ENCODE results near the gene TRPM2. TPM values are rescaled to one million over a fixed set of nuclear protein-coding genes. Genes with fewer than 3 reads are reported as not detected.

TRPM2 gene
- total and polyA plus RNA-seq, 9 donors, result 0.89 to 1.9 (median 1.5) TPM

DNA sequence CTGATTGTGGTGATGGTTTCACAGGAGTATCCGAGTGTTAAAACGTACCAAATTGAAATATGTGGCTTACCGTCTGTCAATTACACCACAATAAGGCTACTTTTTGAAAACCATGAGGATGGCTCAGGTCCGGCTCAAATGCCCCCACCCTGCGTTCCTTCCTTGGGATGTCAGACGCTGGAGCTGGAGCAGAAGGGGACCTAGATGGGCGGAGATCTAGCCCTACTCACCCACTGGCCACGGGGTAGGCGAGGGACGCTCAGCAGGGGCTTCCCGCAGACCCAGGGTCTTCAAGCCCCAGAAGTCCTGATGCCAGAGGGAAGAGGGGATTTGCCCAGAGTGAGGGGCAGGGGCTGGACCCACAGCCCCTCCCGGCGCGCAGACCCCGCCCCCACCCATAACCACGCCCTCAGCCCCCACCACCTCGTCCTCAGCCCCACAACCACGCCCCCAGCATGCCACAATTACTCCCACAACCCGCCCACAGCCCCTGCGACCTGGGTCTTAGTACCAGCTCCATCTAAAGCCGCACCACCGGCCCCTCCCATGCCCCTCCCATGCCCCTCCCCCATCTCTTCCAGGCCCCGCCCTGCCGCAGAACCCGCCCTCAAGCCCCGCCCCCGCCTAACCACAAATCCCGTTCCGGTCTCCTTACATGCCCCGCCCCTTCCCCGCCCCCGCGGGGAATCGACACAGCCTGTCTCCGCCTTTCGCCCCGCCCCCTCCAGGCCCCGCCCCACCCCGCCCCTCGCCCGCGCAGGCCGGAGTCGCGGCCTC lies 101.5 kb downstream of the TRPM2 start, which contains the start of gene LRRC3:
Gene LRRC3 (plus strand): TSS at position 764 of the 777 bp plus-strand sequence. CDS start 1,135 bp downstream, outside the sequence.
- H3K36me3 ChIP-seq (ENCODE audit: control insufficient read depth, insufficient read depth, low read length), result peaks cover 4% of the 10 kb centered on the region
- H3K4me3 ChIP-seq (ENCODE audit: low read length), result peak within 1 kb of the TSS; percentile 48
- H3K9me3 ChIP-seq (replicated peaks; ENCODE audit: control insufficient read depth, low read depth, low read length), result peaks cover 6% of the 10 kb centered on the region
- H3K27ac ChIP-seq (ENCODE audit: low read length), result no peak within 1 kb of the TSS
- H3K27me3 ChIP-seq (ENCODE audit: control insufficient read depth, insufficient read depth, low read length), result peaks cover 23% of the 10 kb centered on the region
- peaks cover 7% of the 10 kb centered on the region for H3K4me1 ChIP-seq (ENCODE audit: control insufficient read depth, insufficient read depth, low read length)
- peak; percentile 83 for DNase-seq
- 3% methylated on average over 20 of the region's 45 CpGs for WGBS (ENCODE audit: insufficient coverage)

DNA sequence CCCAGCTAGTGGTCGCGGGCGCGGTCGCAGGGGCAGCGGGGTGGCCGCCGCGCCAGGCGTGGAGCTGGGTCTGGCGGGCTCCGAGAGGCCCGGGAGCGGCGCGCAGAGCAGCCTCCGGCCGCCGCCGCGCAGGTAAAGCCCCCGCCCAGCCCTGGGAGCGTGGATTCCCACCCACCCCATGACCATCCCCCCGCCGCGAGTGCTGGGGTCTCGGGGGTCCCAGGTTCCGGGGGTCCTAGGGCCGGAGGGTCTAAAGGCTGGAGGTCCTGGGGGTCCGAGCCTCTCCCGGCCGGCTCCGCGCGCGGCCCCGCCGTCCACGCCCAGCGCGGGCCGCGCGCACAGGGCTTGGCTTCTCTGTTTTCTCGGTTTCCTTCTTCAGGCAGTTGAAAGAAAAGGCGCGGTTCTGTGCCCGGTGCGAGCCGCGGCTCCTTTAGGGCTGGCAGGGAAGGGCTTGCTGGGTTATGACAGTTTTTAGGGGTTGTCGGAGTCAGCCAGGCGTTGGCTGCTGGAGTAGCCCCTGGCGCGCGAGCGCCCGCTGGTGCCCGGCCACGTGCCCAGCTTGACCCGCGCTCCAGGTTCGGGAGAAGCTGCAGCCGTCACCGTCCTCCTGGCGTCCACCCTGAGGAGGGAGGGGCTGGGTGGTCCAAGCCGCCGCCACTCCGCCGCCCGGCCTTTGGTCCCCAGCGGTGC lies 102.2 kb downstream of the TRPM2 start:
- no peak overlapping the region for H3K27ac ChIP-seq (ENCODE audit: low read length)
- H3K4me1 ChIP-seq (ENCODE audit: control insufficient read depth, insufficient read depth, low read length), result peaks cover 9% of the 10 kb centered on the region
- peaks cover 6% of the 10 kb centered on the region for H3K9me3 ChIP-seq (replicated peaks; ENCODE audit: control insufficient read depth, low read depth, low read length)
- peak overlapping the region; percentile 48 for H3K4me3 ChIP-seq (ENCODE audit: low read length)
- peaks cover 19% of the 10 kb centered on the region for H3K27me3 ChIP-seq (ENCODE audit: control insufficient read depth, insufficient read depth, low read length)
- peak; percentile 36 for DNase-seq
- under 1% methylated on average over 68 of the region's 72 CpGs for WGBS (ENCODE audit: insufficient coverage)
- peaks cover 4% of the 10 kb centered on the region for H3K36me3 ChIP-seq (ENCODE audit: control insufficient read depth, insufficient read depth, low read length)

GRCh38 chr21:44456214-44456914 lies 102.9 kb downstream of the TRPM2 start:
- no peak for DNase-seq
- H3K27ac ChIP-seq (ENCODE audit: low read length), result no peak overlapping the region
- H3K27me3 ChIP-seq (ENCODE audit: control insufficient read depth, insufficient read depth, low read length), result peaks cover 14% of the 10 kb centered on the region
- H3K9me3 ChIP-seq (replicated peaks; ENCODE audit: control insufficient read depth, low read depth, low read length), result peaks cover 6% of the 10 kb centered on the region
- peaks cover 16% of the 10 kb centered on the region for H3K4me1 ChIP-seq (ENCODE audit: control insufficient read depth, insufficient read depth, low read length)
- WGBS (ENCODE audit: insufficient coverage), result 76% methylated on average over 30 of the region's 35 CpGs
- H3K4me3 ChIP-seq (ENCODE audit: low read length), result peak overlapping the region; percentile 48
- peaks cover 4% of the 10 kb centered on the region for H3K36me3 ChIP-seq (ENCODE audit: control insufficient read depth, insufficient read depth, low read length)

DNA sequence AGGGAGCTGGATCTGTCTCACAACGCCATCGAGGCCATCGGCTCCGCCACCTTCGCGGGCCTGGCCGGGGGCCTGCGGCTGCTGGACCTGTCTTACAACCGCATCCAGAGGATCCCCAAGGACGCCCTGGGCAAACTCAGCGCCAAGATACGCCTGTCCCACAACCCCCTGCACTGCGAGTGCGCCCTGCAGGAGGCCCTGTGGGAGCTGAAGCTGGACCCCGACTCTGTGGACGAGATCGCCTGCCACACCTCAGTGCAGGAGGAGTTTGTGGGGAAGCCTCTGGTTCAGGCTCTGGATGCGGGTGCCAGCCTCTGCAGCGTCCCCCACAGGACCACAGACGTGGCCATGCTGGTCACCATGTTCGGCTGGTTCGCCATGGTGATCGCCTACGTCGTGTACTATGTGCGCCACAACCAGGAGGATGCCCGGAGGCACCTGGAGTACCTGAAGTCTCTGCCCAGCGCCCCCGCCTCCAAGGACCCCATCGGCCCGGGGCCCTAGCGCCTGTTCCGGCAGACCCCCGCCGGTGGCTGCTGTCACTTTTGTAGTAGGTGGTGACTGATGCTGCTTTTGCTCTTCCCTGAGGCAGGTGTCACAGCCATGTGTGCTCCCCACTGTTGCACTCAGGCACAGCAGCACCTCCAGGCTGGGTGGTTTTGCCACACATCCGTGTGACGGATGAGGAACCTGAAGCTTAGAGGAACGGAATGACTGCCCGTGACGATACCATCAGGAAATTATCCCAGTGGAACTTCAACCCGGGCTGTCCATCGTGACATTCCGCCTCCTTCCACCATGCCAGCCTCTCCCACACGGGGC lies 103.7 kb downstream of the TRPM2 start:
- WGBS (ENCODE audit: insufficient coverage), result 96% methylated on average over 30 of the region's 44 CpGs
- Histone ChIP-seq H3K27ac (ENCODE audit: low read length) (no peak overlapping the region), H3K4me1 (ENCODE audit: control insufficient read depth, insufficient read depth, low read length) (peaks cover 24% of the 10 kb centered on the region), H3K36me3 (ENCODE audit: control insufficient read depth, insufficient read depth, low read length) (peaks cover 4% of the 10 kb centered on the region), H3K27me3 (ENCODE audit: control insufficient read depth, insufficient read depth, low read length) (peaks cover 10% of the 10 kb centered on the region), H3K4me3 (ENCODE audit: low read length) (no peak overlapping the region), H3K9me3 (replicated peaks; ENCODE audit: control insufficient read depth, low read depth, low read length) (peaks cover 6% of the 10 kb centered on the region)
- DNase-seq, result no peak

DNA sequence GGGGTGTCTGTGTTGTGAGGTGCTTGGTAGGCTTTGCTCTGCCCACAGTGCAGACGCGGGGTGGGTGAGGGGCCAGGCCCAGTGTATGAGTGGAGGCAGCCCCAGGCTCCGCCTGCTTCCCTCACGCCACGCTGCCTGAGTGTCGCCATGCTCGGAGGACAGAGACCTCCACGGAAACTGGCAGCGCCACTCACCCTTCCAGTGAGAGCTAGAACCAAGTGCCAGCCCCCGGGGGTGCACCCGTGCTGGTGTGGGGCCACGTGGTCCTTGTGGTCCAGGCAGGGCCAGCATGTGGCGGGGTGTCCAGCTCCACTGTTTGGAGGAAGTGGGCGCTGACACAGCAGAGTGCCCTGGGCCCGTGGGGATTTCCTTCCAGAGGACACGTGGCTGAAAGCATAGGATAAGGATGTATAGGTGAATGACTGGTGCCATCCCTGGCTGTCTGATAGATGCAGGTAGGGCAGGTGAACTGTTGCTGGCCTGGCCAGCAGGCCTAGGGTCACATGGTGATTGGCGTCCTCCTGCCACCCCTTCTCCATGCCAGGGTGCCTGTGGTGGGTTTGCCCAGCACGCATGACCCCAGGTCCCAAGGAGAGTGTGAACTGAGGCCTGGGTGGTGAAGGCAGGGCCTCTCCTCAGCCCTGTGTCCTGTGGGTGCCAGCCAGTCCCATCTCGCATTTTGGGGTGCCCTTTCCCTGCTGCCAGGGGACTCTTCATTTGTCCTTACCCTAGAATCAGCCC lies 105.7 kb downstream of the TRPM2 start:
- no peak for DNase-seq
- H3K36me3 ChIP-seq (ENCODE audit: control insufficient read depth, insufficient read depth, low read length), result peaks cover 4% of the 10 kb centered on the region
- H3K4me3 ChIP-seq (ENCODE audit: low read length), result no peak overlapping the region
- WGBS (ENCODE audit: insufficient coverage), result 91% methylated on average over 17 of the region's 19 CpGs
- no peak overlapping the region for H3K27ac ChIP-seq (ENCODE audit: low read length)
- peaks cover 2% of the 10 kb centered on the region for H3K9me3 ChIP-seq (replicated peaks; ENCODE audit: control insufficient read depth, low read depth, low read length)
- peaks cover 30% of the 10 kb centered on the region for H3K4me1 ChIP-seq (ENCODE audit: control insufficient read depth, insufficient read depth, low read length)
- peaks cover 6% of the 10 kb centered on the region for H3K27me3 ChIP-seq (ENCODE audit: control insufficient read depth, insufficient read depth, low read length)

- Histone ChIP-seq H3K4me1 (ENCODE audit: control insufficient read depth, insufficient read depth, low read length) (peaks cover 30% of the 10 kb centered on the region), H3K4me3 (ENCODE audit: low read length) (no peak overlapping the region), H3K9me3 (replicated peaks; ENCODE audit: control insufficient read depth, low read depth, low read length) (no peaks in the 10 kb centered on the region), H3K36me3 (ENCODE audit: control insufficient read depth, insufficient read depth, low read length) (peaks cover 4% of the 10 kb centered on the region), H3K27me3 (ENCODE audit: control insufficient read depth, insufficient read depth, low read length) (peaks cover 4% of the 10 kb centered on the region), H3K27ac (ENCODE audit: low read length) (no peak overlapping the region)
- WGBS (ENCODE audit: insufficient coverage), result 81% methylated on average over 11 of the region's 14 CpGs
- no peak for DNase-seq
These were observed 106.5 kb downstream of the TRPM2 start for GRCh38 chr21:44459712-44460440.

GRCh38 chr21:44460441-44460755 lies 107.0 kb downstream of the TRPM2 start:
- DNase-seq, result no peak
- no peak overlapping the region for H3K4me3 ChIP-seq (ENCODE audit: low read length)
- H3K27me3 ChIP-seq (ENCODE audit: control insufficient read depth, insufficient read depth, low read length), result peaks cover 4% of the 10 kb centered on the region
- H3K9me3 ChIP-seq (replicated peaks; ENCODE audit: control insufficient read depth, low read depth, low read length), result no peaks in the 10 kb centered on the region
- peaks cover 4% of the 10 kb centered on the region for H3K36me3 ChIP-seq (ENCODE audit: control insufficient read depth, insufficient read depth, low read length)
- no peak overlapping the region for H3K27ac ChIP-seq (ENCODE audit: low read length)
- peaks cover 30% of the 10 kb centered on the region for H3K4me1 ChIP-seq (ENCODE audit: control insufficient read depth, insufficient read depth, low read length)
- WGBS (ENCODE audit: insufficient coverage), result 84% methylated on average over 5 of the region's 8 CpGs

DNA sequence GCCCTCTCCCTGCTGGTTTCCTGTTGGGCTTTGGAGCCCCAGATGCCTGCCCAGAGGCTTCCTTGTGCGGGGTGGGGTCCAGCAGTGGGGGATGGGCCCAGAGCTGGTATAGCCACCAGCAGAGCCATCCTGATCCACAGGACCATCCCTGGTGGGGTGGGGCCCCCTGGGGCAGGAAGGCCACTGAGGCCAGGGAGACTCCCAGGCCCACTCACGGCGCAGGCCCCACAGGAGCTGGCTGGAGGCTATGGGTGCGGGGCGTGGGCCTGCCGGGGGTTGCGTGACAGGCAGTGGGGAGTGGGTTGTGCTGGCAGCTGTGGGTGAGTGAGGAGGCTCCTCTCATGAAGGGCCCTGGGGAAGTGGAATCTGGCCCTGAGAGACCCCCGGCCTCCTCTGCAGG lies 107.6 kb downstream of the TRPM2 start:
- 90% methylated on average over 3 of the region's 8 CpGs for WGBS (ENCODE audit: insufficient coverage)
- Histone ChIP-seq H3K4me1 (ENCODE audit: control insufficient read depth, insufficient read depth, low read length) (peaks cover 27% of the 10 kb centered on the region), H3K4me3 (ENCODE audit: low read length) (no peak overlapping the region), H3K27me3 (ENCODE audit: control insufficient read depth, insufficient read depth, low read length) (peaks cover 4% of the 10 kb centered on the region), H3K27ac (ENCODE audit: low read length) (no peak overlapping the region), H3K36me3 (ENCODE audit: control insufficient read depth, insufficient read depth, low read length) (peaks cover 4% of the 10 kb centered on the region), H3K9me3 (replicated peaks; ENCODE audit: control insufficient read depth, low read depth, low read length) (no peaks in the 10 kb centered on the region)
- no peak for DNase-seq

Data from muscle of leg (tissue), 11 donors.